IPS-18a (cell line): ENCODE data around the gene HIF1A.

Experiments
- H3K27ac ChIP-seq: one replicate; pipeline ENCODE4 v1.5.1; 2013; ENCODE audit warnings: low read length
- H3K27me3 ChIP-seq: one replicate; pipeline ENCODE4 v1.6.1; 2013; ENCODE audit warnings: mild to moderate bottlenecking, low read length; ENCODE audit not compliant: control insufficient read depth, insufficient read depth
- H3K36me3 ChIP-seq: one replicate; pipeline ENCODE4 v1.6.1; 2013; ENCODE audit warnings: low read depth, low read length; ENCODE audit not compliant: control insufficient read depth
- H3K4me1 ChIP-seq: one replicate; pipeline ENCODE4 v1.6.1; 2013; ENCODE audit warnings: low read depth, low read length; ENCODE audit not compliant: control insufficient read depth
- H3K4me3 ChIP-seq: one replicate; pipeline ENCODE4 v1.5.1; 2013; ENCODE audit warnings: low read length
- H3K9ac ChIP-seq: one replicate; pipeline ENCODE4 v1.6.1; 2013; ENCODE audit warnings: mild to moderate bottlenecking, low read length, moderate library complexity
- H3K9me3 ChIP-seq: one replicate; pipeline ENCODE4 v1.6.1; 2013; ENCODE audit warnings: low read depth, low read length; ENCODE audit not compliant: control insufficient read depth

HIF1A gene

GRCh38 chr14:61677479-61677878 lies 17.8 kb upstream of the HIF1A start:
- Histone ChIP-seq H3K27me3 (no peaks in the 10 kb centered on the region), H3K9me3 (no peaks in the 10 kb centered on the region), H3K9ac (no peak overlapping the region), H3K4me3 (no peak overlapping the region), H3K4me1 (peaks cover 22% of the 10 kb centered on the region), H3K27ac (no peak overlapping the region), H3K36me3 (no peaks in the 10 kb centered on the region)

- Histone ChIP-seq H3K9ac (no peak overlapping the region), H3K36me3 (no peaks in the 10 kb centered on the region), H3K4me3 (no peak overlapping the region), H3K27ac (no peak overlapping the region), H3K4me1 (peaks cover 18% of the 10 kb centered on the region), H3K9me3 (no peaks in the 10 kb centered on the region), H3K27me3 (no peaks in the 10 kb centered on the region)
Measured at GRCh38 chr14:61678975-61679374, 16.3 kb upstream of the HIF1A start.

GRCh38 chr14:61681413-61681812 lies 13.9 kb upstream of the HIF1A start:
- Histone ChIP-seq H3K4me3 (no peak overlapping the region), H3K27me3 (no peaks in the 10 kb centered on the region), H3K4me1 (peaks cover 18% of the 10 kb centered on the region), H3K9ac (no peak overlapping the region), H3K27ac (no peak overlapping the region), H3K9me3 (no peaks in the 10 kb centered on the region), H3K36me3 (no peaks in the 10 kb centered on the region)

- no peak overlapping the region for H3K9ac ChIP-seq
- no peaks in the 10 kb centered on the region for H3K36me3 ChIP-seq
- H3K27me3 ChIP-seq, result no peaks in the 10 kb centered on the region
- no peak overlapping the region for H3K4me3 ChIP-seq
- peaks cover 11% of the 10 kb centered on the region for H3K4me1 ChIP-seq
- no peaks in the 10 kb centered on the region for H3K9me3 ChIP-seq
- no peak overlapping the region for H3K27ac ChIP-seq
Measured at GRCh38 chr14:61683108-61683507, 12.2 kb upstream of the HIF1A start.

- Histone ChIP-seq H3K4me1 (peaks cover 10% of the 10 kb centered on the region), H3K36me3 (no peaks in the 10 kb centered on the region), H3K9me3 (no peaks in the 10 kb centered on the region), H3K9ac (no peak overlapping the region), H3K4me3 (no peak overlapping the region), H3K27me3 (no peaks in the 10 kb centered on the region), H3K27ac (no peak overlapping the region)
Measured at GRCh38 chr14:61690039-61690438, 5.3 kb upstream of the HIF1A start.

- H3K27ac ChIP-seq, result no peak overlapping the region
- H3K4me1 ChIP-seq, result peaks cover 10% of the 10 kb centered on the region
- no peaks in the 10 kb centered on the region for H3K9me3 ChIP-seq
- H3K36me3 ChIP-seq, result no peaks in the 10 kb centered on the region
- no peak overlapping the region for H3K4me3 ChIP-seq
- H3K9ac ChIP-seq, result no peak overlapping the region
- H3K27me3 ChIP-seq, result no peaks in the 10 kb centered on the region
Measured at GRCh38 chr14:61690982-61691381, 4.3 kb upstream of the HIF1A start.

GRCh38 chr14:61691495-61691894 lies 3.8 kb upstream of the HIF1A start:
- no peak overlapping the region for H3K9ac ChIP-seq
- no peaks in the 10 kb centered on the region for H3K36me3 ChIP-seq
- H3K9me3 ChIP-seq, result no peaks in the 10 kb centered on the region
- no peak overlapping the region for H3K4me3 ChIP-seq
- no peak overlapping the region for H3K27ac ChIP-seq
- no peaks in the 10 kb centered on the region for H3K27me3 ChIP-seq
- peaks cover 10% of the 10 kb centered on the region for H3K4me1 ChIP-seq

GRCh38 chr14:61694039-61694438 lies 1.3 kb upstream of the HIF1A start:
- no peak overlapping the region for H3K27ac ChIP-seq

GRCh38 chr14:61695695-61696527 lies 598 bp downstream of the HIF1A start:
- Histone ChIP-seq H3K36me3 (no peaks in the 10 kb centered on the region), H3K4me1 (peaks cover 40% of the 10 kb centered on the region), H3K9me3 (no peaks in the 10 kb centered on the region), H3K4me3 (peak overlapping the region; percentile 88), H3K27me3 (no peaks in the 10 kb centered on the region), H3K9ac (peak overlapping the region; percentile 93), H3K27ac (peak overlapping the region; percentile 92)

More at GRCh38 chr14:61694039-61694438, 1.3 kb upstream of the HIF1A start:
- Histone ChIP-seq H3K9me3 (no peaks in the 10 kb centered on the region), H3K4me3 (no peak overlapping the region), H3K36me3 (no peaks in the 10 kb centered on the region), H3K27me3 (no peaks in the 10 kb centered on the region), H3K4me1 (peaks cover 22% of the 10 kb centered on the region), H3K9ac (no peak overlapping the region)

- peak overlapping the region; percentile 93 for H3K9ac ChIP-seq
- peak overlapping the region; percentile 92 for H3K27ac ChIP-seq
- H3K4me3 ChIP-seq, result peak overlapping the region; percentile 88
- H3K36me3 ChIP-seq, result no peaks in the 10 kb centered on the region
- H3K4me1 ChIP-seq, result peaks cover 40% of the 10 kb centered on the region
- no peaks in the 10 kb centered on the region for H3K9me3 ChIP-seq
- H3K27me3 ChIP-seq, result no peaks in the 10 kb centered on the region
Measured at GRCh38 chr14:61696753-61697318, 1.5 kb downstream of the HIF1A start.

GRCh38 chr14:61698206-61698980 lies 3.1 kb downstream of the HIF1A start:
- no peaks in the 10 kb centered on the region for H3K9me3 ChIP-seq
- peak overlapping the region; percentile 93 for H3K9ac ChIP-seq
- peaks cover 49% of the 10 kb centered on the region for H3K4me1 ChIP-seq
- no peaks in the 10 kb centered on the region for H3K27me3 ChIP-seq
- H3K36me3 ChIP-seq, result no peaks in the 10 kb centered on the region
- no peak overlapping the region for H3K27ac ChIP-seq
- H3K4me3 ChIP-seq, result peak overlapping the region; percentile 88
